ENCODE results near the gene KCNH5. TPM values are rescaled to one million over a fixed set of nuclear protein-coding genes. Genes with fewer than 3 reads are reported as not detected.

KCNH5 gene
- total RNA-seq, 1 experiment from 2014 or later: 1.4 TPM

GRCh38 chr14:62946221-62946620, 99.0 kb downstream of the KCNH5 start:
- Histone ChIP-seq H3K4me3 (no peak overlapping the region), H3K36me3 (ENCODE audit: low read depth) (no peaks in the 10 kb centered on the region), H4K20me1 (ENCODE audit: insufficient read depth) (no peaks in the 10 kb centered on the region), H3K9me3 (ENCODE audit: insufficient read depth, low read depth) (0 out of 2 replicates have a peak, but pooled peaks cover 3% of the 10 kb centered on the region), H2AFZ (no peak overlapping the region), H3K27ac (no peak overlapping the region), H3K9me2 (ENCODE audit: insufficient read depth) (no peaks in the 10 kb centered on the region), H3K4me1 (replicated peaks; ENCODE audit: insufficient read depth) (no peaks in the 10 kb centered on the region), H3K4me2 (no peak overlapping the region), H3K27me3 (ENCODE audit: insufficient read depth, low read depth) (no peaks in the 10 kb centered on the region), H3K79me2 (ENCODE audit: low read depth) (no peaks in the 10 kb centered on the region), H3F3A (ENCODE audit: insufficient read depth, low read depth) (no peaks in the 10 kb centered on the region)
- CTCF ChIA-PET: no interaction called here
- no TSS peak for BruUV-seq (replicated peaks)
- no peak for DNase-seq
- intact Hi-C loops (cut with micrococcal nuclease; ENCODE audit: unreplicated experiment): no loop called here
- POLR2A ChIA-PET (ENCODE audit: unreplicated experiment): no interaction called here
- no peak for TF ChIP-seq EZH2 (IDR thresholded peaks at IDR 0.05; ENCODE audit: low read depth)
- no peak for TF ChIP-seq CTCF (conservative IDR thresholded peaks at IDR 0.05)

- no peak overlapping the region for H3K4me3 ChIP-seq
- H3K9me2 ChIP-seq (ENCODE audit: insufficient read depth): no peaks in the 10 kb centered on the region; the same call in 1 of the 2 replicates
- ChIA-PET CTCF (no interaction called here), POLR2A (ENCODE audit: unreplicated experiment) (no interaction called here)
- no peaks in the 10 kb centered on the region for H3K4me1 ChIP-seq (replicated peaks; ENCODE audit: insufficient read depth)
- DNase-seq: no peak
- no peak overlapping the region for H2AFZ ChIP-seq
- TF ChIP-seq CTCF (conservative IDR thresholded peaks at IDR 0.05) (no peak), EZH2 (IDR thresholded peaks at IDR 0.05; ENCODE audit: low read depth) (no peak)
- H3K27ac ChIP-seq: no peak overlapping the region
- no TSS peak for BruUV-seq (replicated peaks)
- intact Hi-C loops (cut with micrococcal nuclease; ENCODE audit: unreplicated experiment): no loop called here
- no peaks in the 10 kb centered on the region for H3K9me3 ChIP-seq (ENCODE audit: insufficient read depth, low read depth)
- no peaks in the 10 kb centered on the region for H3K27me3 ChIP-seq (ENCODE audit: insufficient read depth, low read depth)
- H3K36me3 ChIP-seq (ENCODE audit: low read depth): no peaks in the 10 kb centered on the region
- H3F3A ChIP-seq (ENCODE audit: insufficient read depth, low read depth): no peaks in the 10 kb centered on the region
- H3K79me2 ChIP-seq (ENCODE audit: low read depth): no peaks in the 10 kb centered on the region
- H4K20me1 ChIP-seq (ENCODE audit: insufficient read depth): no peaks in the 10 kb centered on the region
- H3K4me2 ChIP-seq: no peak overlapping the region
Observed at GRCh38 chr14:62943202-62943601, 102.1 kb downstream of the KCNH5 start.

GRCh38 chr14:62939970-62940369, 105.3 kb downstream of the KCNH5 start:
- no peaks in the 10 kb centered on the region for H3K79me2 ChIP-seq (ENCODE audit: low read depth)
- no peaks in the 10 kb centered on the region for H3K36me3 ChIP-seq (ENCODE audit: low read depth)
- H3K9me2 ChIP-seq (ENCODE audit: insufficient read depth): no peaks in the 10 kb centered on the region; the same call in 1 of the 2 replicates
- ChIA-PET POLR2A (ENCODE audit: unreplicated experiment) (no interaction called here), CTCF (no interaction called here)
- no TSS peak for BruUV-seq (replicated peaks)
- no peak overlapping the region for H3K4me2 ChIP-seq
- H3K27me3 ChIP-seq (ENCODE audit: insufficient read depth, low read depth): no peaks in the 10 kb centered on the region
- no peak overlapping the region for H3K27ac ChIP-seq
- H4K20me1 ChIP-seq (ENCODE audit: insufficient read depth): no peaks in the 10 kb centered on the region
- no peak overlapping the region for H3K4me3 ChIP-seq
- TF ChIP-seq CTCF (conservative IDR thresholded peaks at IDR 0.05) (no peak), EZH2 (IDR thresholded peaks at IDR 0.05; ENCODE audit: low read depth) (no peak)
- intact Hi-C loops (cut with micrococcal nuclease; ENCODE audit: unreplicated experiment): no loop called here
- no peaks in the 10 kb centered on the region for H3K4me1 ChIP-seq (replicated peaks; ENCODE audit: insufficient read depth)
- H3K9me3 ChIP-seq (ENCODE audit: insufficient read depth, low read depth): no peaks in the 10 kb centered on the region
- DNase-seq: no peak
- H2AFZ ChIP-seq: no peak overlapping the region
- H3F3A ChIP-seq (ENCODE audit: insufficient read depth, low read depth): no peaks in the 10 kb centered on the region
